D721Med (cell line): ENCODE measurements around the gene OAT.
A peak's percentile ranks its signal among the peaks of the same experiment; 100 is the strongest.

Experiments used
- DNase-seq: peaks from one replicate; pipeline ENCODE4 v3.0.0; 2011; ENCODE audit warnings: low spot score; ENCODE audit not compliant: insufficient read length
- FAIRE-seq: peaks from 2 replicates; lab custom pipeline; 2011; peaks lifted over from hg19 to GRCh38; lab: Jason Lieb, UNC
- TF ChIP-seq, protein P1 (sequence below): IDR thresholded peaks from 2 replicates; pipeline ENCODE4 v1.5.1; 2012; ENCODE audit warnings: mild to moderate bottlenecking, control low read depth; ENCODE audit not compliant: insufficient read depth; ENCODE audit errors: missing control alignments

OAT gene

DNA sequence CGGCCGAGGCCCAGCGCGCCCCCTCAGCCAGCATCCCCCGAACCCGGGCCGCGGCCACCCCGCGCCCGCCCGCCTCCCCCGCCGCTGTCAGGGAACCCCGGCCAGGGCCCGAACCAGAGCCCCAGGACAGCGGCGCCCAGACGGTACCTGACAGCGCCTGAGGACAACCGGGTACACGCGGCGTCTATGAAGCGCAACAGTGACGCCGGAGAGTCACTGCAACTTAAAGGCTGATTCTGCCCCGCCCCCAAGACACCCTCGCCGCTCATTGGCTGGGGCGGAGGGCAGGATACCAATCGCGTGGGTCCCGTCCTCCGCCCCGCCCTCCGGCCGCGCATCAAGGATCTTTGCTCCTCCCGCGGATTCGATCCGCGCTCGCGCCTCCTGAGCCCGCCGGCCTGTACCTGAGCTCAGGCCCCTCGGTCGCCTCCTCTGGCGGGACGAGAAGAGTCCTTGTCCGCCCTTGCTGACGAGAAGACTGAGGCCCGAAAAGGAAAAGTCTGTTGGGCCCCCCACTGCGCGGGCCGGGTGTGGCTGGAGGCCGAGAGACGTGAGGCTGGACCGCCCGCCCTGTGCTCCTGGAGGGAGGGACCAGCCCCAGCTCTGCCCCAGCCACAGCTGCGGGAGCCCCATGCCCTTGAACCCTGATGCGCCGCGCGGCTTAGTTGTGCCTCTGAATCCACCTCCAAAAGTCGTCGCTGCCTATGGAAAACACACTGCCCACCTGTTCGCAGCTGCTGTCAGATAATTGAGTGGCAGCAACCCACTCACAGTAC lies at the start of gene OAT:
Gene OAT, minus strand, starts transcription at position 198 of the 776 bp plus-strand sequence. CDS start 6,752 bp downstream, outside the sequence.
- TF ChIP-seq, protein P1, sequence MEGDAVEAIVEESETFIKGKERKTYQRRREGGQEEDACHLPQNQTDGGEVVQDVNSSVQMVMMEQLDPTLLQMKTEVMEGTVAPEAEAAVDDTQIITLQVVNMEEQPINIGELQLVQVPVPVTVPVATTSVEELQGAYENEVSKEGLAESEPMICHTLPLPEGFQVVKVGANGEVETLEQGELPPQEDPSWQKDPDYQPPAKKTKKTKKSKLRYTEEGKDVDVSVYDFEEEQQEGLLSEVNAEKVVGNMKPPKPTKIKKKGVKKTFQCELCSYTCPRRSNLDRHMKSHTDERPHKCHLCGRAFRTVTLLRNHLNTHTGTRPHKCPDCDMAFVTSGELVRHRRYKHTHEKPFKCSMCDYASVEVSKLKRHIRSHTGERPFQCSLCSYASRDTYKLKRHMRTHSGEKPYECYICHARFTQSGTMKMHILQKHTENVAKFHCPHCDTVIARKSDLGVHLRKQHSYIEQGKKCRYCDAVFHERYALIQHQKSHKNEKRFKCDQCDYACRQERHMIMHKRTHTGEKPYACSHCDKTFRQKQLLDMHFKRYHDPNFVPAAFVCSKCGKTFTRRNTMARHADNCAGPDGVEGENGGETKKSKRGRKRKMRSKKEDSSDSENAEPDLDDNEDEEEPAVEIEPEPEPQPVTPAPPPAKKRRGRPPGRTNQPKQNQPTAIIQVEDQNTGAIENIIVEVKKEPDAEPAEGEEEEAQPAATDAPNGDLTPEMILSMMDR: peak; percentile 14

DNA sequence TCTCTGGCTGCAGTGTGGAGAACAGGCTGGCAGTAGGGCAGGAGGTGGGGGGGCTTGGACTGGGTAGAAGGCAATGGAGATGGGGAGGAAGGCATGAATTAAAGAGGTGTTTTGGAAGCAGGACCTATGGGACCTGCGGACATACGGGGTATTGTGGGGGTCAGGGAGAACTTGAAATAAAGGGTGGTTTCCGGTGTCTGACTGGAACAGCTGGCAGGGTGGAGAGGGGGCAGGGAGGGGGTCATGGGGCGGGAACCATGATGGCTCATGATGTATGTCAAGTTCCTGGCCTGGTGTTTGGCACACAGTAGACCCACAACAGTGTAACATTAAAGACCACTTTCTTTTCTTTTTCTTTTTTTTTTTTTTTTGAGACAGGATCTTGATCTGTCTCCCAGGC lies 48.4 kb upstream of the OAT start:
- DNase-seq (no peak), FAIRE-seq (no peak)
- TF ChIP-seq, protein P1: no peak

More for the DNA sequence above, at the start of gene OAT:
- FAIRE-seq: no peak
- peak; percentile 73 for DNase-seq

DNA sequence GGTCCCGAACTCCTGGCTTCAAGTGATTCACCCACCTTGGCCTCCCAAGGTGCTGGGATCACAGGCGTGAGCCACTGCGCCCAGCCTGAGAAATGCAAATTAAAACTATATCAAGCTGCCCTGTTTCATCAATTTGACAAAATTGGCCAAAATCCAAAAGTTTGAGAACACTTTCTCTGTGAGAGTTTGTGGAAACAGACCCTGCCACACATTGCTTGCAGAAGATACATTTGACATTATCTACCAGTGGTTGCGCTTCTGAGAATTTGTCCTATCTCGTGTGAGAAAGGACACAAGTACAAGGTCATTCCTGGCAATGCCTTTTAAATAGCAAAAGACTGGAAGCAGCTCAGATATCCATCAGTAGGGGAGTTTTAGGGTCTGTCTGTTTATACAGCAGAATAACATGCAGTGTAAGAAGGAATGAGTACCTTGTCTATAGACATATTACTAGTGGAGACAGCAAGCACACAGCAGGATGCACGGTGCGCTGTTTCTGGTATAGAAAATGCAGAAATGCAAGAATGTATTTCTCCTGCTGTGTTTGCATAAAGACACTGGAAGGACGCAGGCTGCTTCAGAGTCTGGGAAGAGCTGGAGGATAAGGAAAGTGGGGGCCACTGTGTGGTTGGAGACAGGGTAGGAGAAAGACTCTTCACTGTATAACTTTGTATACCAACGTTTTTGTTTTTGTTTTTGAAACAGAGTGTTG lies 47.2 kb upstream of the OAT start:
- TF ChIP-seq, protein P1: no peak
- DNase-seq: no peak
- FAIRE-seq: no peak

DNA sequence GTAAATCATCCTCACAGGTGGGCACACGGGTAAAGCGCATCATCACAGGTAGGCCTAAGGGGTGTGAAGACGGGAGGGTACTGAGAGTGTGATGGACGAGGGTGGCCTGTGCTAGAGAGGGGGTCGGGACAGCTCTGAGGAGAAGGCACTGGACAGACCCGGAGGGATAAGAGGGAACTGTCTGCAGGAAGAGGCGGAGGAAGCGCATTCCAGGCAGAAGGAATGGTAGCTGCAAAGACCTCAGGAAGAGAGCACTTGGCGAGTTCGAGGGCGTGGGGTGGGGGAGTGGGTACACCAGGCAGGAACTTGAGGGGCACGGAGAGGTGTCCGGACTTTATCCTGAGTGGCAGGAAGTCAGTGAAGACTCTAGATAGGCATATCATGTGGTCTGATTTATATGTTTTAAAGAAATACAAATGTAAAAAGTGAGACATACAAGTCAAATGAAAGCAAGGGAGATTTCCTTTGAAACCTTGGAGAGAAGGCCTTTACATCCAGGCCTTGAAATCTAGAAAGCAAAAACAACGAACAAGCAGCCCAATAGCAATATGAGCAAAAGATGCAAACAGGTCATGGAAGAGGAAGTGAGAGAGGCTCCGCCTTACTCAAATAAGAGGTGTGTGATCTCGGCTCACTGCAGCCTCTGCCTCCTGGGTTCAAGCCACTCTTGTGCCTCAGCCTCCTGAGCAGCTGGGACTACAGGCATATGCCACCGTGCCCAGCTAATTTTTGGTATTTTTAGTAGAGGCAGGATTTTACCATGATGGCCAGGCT lies 46.5 kb upstream of the OAT start:
- FAIRE-seq (no peak), DNase-seq (no peak)
- TF ChIP-seq, protein P1: no peak

DNA sequence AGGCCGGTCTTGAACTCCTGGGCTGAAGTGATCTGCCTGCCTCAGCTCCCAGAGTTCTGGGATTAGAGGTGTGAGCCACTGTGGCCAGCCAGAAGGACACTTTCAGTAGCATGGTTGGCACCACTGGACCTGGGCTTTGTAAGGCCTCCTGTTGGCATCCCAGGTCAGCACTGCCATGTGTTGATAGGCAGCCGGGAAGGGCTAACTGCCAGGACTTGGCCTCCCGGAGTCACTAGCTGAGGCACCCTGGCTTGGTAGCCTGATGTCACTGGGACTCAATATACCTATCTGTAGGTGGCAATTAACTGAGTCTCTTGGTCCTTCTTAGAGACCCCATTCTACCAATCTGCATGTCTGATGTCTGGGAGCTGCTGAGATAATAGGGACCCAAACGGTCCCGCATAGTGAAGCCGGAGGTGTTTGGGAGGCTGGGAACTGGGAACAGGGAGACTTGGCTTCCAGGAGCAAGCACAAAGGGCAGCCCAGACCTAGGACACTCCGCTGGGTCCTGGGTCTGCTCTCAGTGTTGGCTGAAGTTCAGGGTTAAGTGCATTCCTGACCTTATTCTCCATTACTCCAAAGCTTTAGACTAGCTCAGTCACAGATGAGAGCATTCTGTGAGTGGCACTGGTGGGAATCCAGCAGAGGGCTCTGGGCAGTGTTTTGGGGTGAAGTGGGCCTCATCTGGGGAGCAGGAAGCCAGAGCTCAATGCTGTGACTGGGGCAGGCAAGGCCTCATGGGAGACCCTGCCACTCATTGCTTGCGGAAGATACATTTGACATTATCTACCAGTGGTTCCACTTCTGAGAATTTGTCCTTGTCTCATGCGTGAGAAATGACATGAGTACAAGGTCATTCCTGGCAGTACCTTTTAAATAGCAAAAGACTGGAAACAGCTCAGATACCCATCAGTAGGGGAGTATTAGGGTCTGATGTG lies 45.6 kb upstream of the OAT start:
- DNase-seq: no peak
- FAIRE-seq: no peak
- TF ChIP-seq, protein P1: no peak

DNA sequence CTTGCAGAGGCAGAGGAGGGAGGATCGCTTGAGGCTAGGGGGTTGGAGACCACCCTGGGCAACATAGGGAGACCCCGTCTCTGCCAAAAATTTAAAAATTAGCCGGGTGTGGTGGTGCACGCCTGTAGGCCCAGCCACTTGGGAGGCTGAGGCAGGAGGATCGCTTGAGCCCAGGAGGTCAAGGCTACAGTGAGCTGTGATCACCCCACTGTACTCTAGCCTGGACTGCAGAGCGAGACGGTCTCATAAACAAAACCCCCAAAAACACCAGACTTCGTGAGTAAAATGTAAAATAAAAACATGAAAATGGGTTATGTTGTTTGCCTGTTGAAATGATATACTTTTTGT lies 43.6 kb upstream of the OAT start:
- DNase-seq: no peak
- TF ChIP-seq, protein P1: no peak
- FAIRE-seq: no peak
